Mesenchymal stem cell (in vitro differentiated cells and primary cell): Measurements from ENCODE around the gene ADCY3.
A peak's percentile ranks its signal among the peaks of the same experiment; 100 is the strongest.

ENCODE experiments used
- DNase-seq: peaks from one replicate; pipeline ENCODE4 v3.0.0-alpha.2; 2013
- H2AFZ ChIP-seq: one replicate; pipeline ENCODE4 v1.6.1; 2013; ENCODE audit warnings: low read depth, mild to moderate bottlenecking, control low read depth, inconsistent platforms, low read length, moderate library complexity
- H2AK5ac ChIP-seq: 2 replicates; pipeline ENCODE4 v1.6.1; 2013; ENCODE audit warnings: low read length, moderate library complexity, mild to moderate bottlenecking, inconsistent platforms; ENCODE audit not compliant: severe bottlenecking
- H2BK120ac ChIP-seq: one replicate; pipeline ENCODE4 v1.6.1; 2013; ENCODE audit warnings: low read depth, mild to moderate bottlenecking, inconsistent platforms, low read length, moderate library complexity
- H2BK12ac ChIP-seq, 2 experiments: one replicate each; pipeline ENCODE4 v1.6.1; 2013; ENCODE audit warnings: inconsistent platforms in 2 of 2, low read length in 2 of 2, mild to moderate bottlenecking in 2 of 2, moderate library complexity in 2 of 2, control low read depth in 1 of 2
- H2BK15ac ChIP-seq: one replicate; pipeline ENCODE4 v1.6.1; 2013; ENCODE audit warnings: mild to moderate bottlenecking, low read depth, inconsistent platforms; ENCODE audit not compliant: poor library complexity, severe bottlenecking
- H2BK5ac ChIP-seq: 2 replicates; pipeline ENCODE4 v1.6.1; 2013; ENCODE audit warnings: low read depth, mild to moderate bottlenecking, low read length, control low read depth, inconsistent platforms; ENCODE audit not compliant: poor library complexity, severe bottlenecking
- H3K14ac ChIP-seq, 2 experiments: one replicate each; pipeline ENCODE4 v1.6.1; 2013; ENCODE audit warnings: inconsistent platforms in 2 of 2, low read length in 2 of 2, control low read depth in 1 of 2, mild to moderate bottlenecking in 1 of 2, moderate library complexity in 1 of 2
- H3K18ac ChIP-seq, 2 experiments: one replicate each; pipeline ENCODE4 v1.6.1; 2013; ENCODE audit warnings: inconsistent platforms in 2 of 2, low read length in 2 of 2, control low read depth in 1 of 2, low read depth in 1 of 2, mild to moderate bottlenecking in 1 of 2
- H3K23ac ChIP-seq, 2 experiments: one replicate each; pipeline ENCODE4 v1.6.1; 2013; ENCODE audit warnings: inconsistent platforms in 2 of 2, low read length in 2 of 2, mild to moderate bottlenecking in 2 of 2, moderate library complexity in 2 of 2, control low read depth in 1 of 2
- H3K27ac ChIP-seq: 2 replicates; pipeline ENCODE4 v1.5.1; 2013; ENCODE audit warnings: mild to moderate bottlenecking, moderate library complexity, low read length, control low read depth, inconsistent platforms; ENCODE audit not compliant: poor library complexity, severe bottlenecking
- H3K27me3 ChIP-seq, 2 experiments: 2 replicates each; pipeline versions ENCODE4 v1.6.1 to v1.7.0; 2013; ENCODE audit warnings: low read length in 2 of 2, mild to moderate bottlenecking in 2 of 2, moderate library complexity in 2 of 2, control low read depth in 1 of 2, inconsistent platforms in 1 of 2; ENCODE audit not compliant: control insufficient read depth in 1 of 2, insufficient read depth in 1 of 2
- H3K36me3 ChIP-seq, 2 experiments: 2 replicates each; pipeline versions ENCODE4 v1.6.1 to v1.7.0; 2013; ENCODE audit warnings: low read length in 2 of 2, control low read depth in 1 of 2, inconsistent platforms in 1 of 2, low read depth in 1 of 2, mild to moderate bottlenecking in 1 of 2; ENCODE audit not compliant: insufficient read depth in 2 of 2, control insufficient read depth in 1 of 2
- H3K4ac ChIP-seq, 2 experiments: one replicate each; pipeline ENCODE4 v1.6.1; 2013; ENCODE audit warnings: inconsistent platforms in 2 of 2, low read length in 2 of 2, mild to moderate bottlenecking in 2 of 2, moderate library complexity in 2 of 2, control low read depth in 1 of 2, low read depth in 1 of 2
- H3K4me1 ChIP-seq: 2 replicates; pipeline ENCODE4 v1.6.1; 2013; ENCODE audit warnings: low read depth, low read length, control low read depth; ENCODE audit not compliant: control insufficient read depth, insufficient read depth
- H3K4me2 ChIP-seq: 2 replicates; pipeline ENCODE4 v1.6.1; 2013; ENCODE audit warnings: low read length, mild to moderate bottlenecking, inconsistent platforms; ENCODE audit not compliant: poor library complexity, severe bottlenecking
- H3K4me3 ChIP-seq, 2 experiments: 2 replicates each; pipeline versions ENCODE4 v1.5.1 to v1.7.0; 2013; ENCODE audit warnings: low read length in 2 of 2, mild to moderate bottlenecking in 2 of 2, control low read depth in 1 of 2, low read depth in 1 of 2; ENCODE audit not compliant: insufficient read depth in 1 of 2
- H3K79me1 ChIP-seq: replicated peaks from 2 replicates; pipeline ENCODE4 v1.6.1; 2013; ENCODE audit warnings: mild to moderate bottlenecking, control low read depth, low read length, inconsistent platforms; ENCODE audit not compliant: poor library complexity, severe bottlenecking
- H3K9ac ChIP-seq: 2 replicates; pipeline ENCODE4 v1.7.0; 2013; ENCODE audit warnings: mild to moderate bottlenecking, low read length, moderate library complexity
- H3K9me3 ChIP-seq: 2 replicates; pipeline ENCODE4 v1.7.0; 2013; ENCODE audit warnings: mild to moderate bottlenecking, low read length; ENCODE audit not compliant: control insufficient read depth
- H4K8ac ChIP-seq: one replicate; pipeline ENCODE4 v1.6.1; 2013; ENCODE audit warnings: inconsistent platforms, mild to moderate bottlenecking, low read length, moderate library complexity
- H4K91ac ChIP-seq: one replicate; pipeline ENCODE4 v1.6.1; 2013; ENCODE audit warnings: mild to moderate bottlenecking, low read length, inconsistent platforms
- WGBS: methylation state at CpG from one replicate; pipeline ENCODE4 v1.1.7; 2013; ENCODE audit warnings: mixed read lengths; 5-methylcytosine and 5-hydroxymethylcytosine counted together

ADCY3 gene

GRCh38 chr2:24914713-24915112 is 5.3 kb downstream of the ADCY3 start:
- no peak overlapping the region for H2BK5ac ChIP-seq
- H2AK5ac ChIP-seq = no peak overlapping the region
- no peak overlapping the region for H3K27ac ChIP-seq
- peaks cover 38% of the 10 kb centered on the region for H3K79me1 ChIP-seq
- no peak overlapping the region for H3K14ac ChIP-seq
- H3K4me2 ChIP-seq = no peak overlapping the region
- H2BK15ac ChIP-seq = no peak overlapping the region
- H3K4me3 ChIP-seq = no peak overlapping the region
- H3K9ac ChIP-seq = no peak overlapping the region
- no peak overlapping the region for H2BK12ac ChIP-seq
- H3K36me3 ChIP-seq = peaks cover 27 to 36% of the 10 kb centered on the region in 2 experiments
- 91% methylated on average over 5 of the region's 5 CpGs for WGBS
- H3K9me3 ChIP-seq = no peaks in the 10 kb centered on the region
- H4K8ac ChIP-seq = no peak overlapping the region
- no peak overlapping the region for H3K23ac ChIP-seq
- H2BK120ac ChIP-seq = no peak overlapping the region
- H3K18ac ChIP-seq = no peak overlapping the region
- no peak overlapping the region for H4K91ac ChIP-seq
- H3K4ac ChIP-seq = no peak overlapping the region
- no peaks in the 10 kb centered on the region for H3K27me3 ChIP-seq
- peaks cover 19% of the 10 kb centered on the region for H3K4me1 ChIP-seq
- no peak for DNase-seq
- H2AFZ ChIP-seq = no peak overlapping the region

GRCh38 chr2:24913911-24914310 is 6.1 kb downstream of the ADCY3 start:
- Histone ChIP-seq H3K9me3 (no peaks in the 10 kb centered on the region), H3K4me2 (no peak overlapping the region), H3K9ac (no peak overlapping the region), H3K18ac (no peak overlapping the region), H2BK15ac (no peak overlapping the region), H3K79me1 (peaks cover 40% of the 10 kb centered on the region), H2BK120ac (no peak overlapping the region), H2AK5ac (no peak overlapping the region), H3K14ac (no peak overlapping the region), H2AFZ (no peak overlapping the region), H3K23ac (no peak overlapping the region), H3K27ac (no peak overlapping the region), H2BK12ac (no peak overlapping the region), H3K27me3 (no peaks in the 10 kb centered on the region), H4K91ac (no peak overlapping the region), H3K36me3 (peaks cover 27 to 36% of the 10 kb centered on the region in 2 experiments), H3K4me3 (no peak overlapping the region), H2BK5ac (no peak overlapping the region), H3K4ac (no peak overlapping the region), H4K8ac (no peak overlapping the region), H3K4me1 (peaks cover 16% of the 10 kb centered on the region)
- 96% methylated on average over 9 of the region's 9 CpGs for WGBS
- no peak for DNase-seq

GRCh38 chr2:24912986-24913385 is 7.1 kb downstream of the ADCY3 start:
- Histone ChIP-seq H3K9ac (no peak overlapping the region), H2AFZ (no peak overlapping the region), H2BK5ac (no peak overlapping the region), H3K18ac (no peak overlapping the region), H3K27me3 (no peaks in the 10 kb centered on the region), H3K27ac (no peak overlapping the region), H3K36me3 (peaks cover 19 to 30% of the 10 kb centered on the region in 2 experiments), H3K23ac (no peak overlapping the region), H4K8ac (no peak overlapping the region), H3K14ac (peak overlapping the region in 1 of 2 experiments; percentile 13), H2BK12ac (no peak overlapping the region), H3K4me3 (no peak overlapping the region), H3K9me3 (no peaks in the 10 kb centered on the region), H3K4me2 (no peak overlapping the region), H4K91ac (no peak overlapping the region), H2BK15ac (no peak overlapping the region), H2AK5ac (no peak overlapping the region), H3K79me1 (peaks cover 36% of the 10 kb centered on the region), H2BK120ac (no peak overlapping the region), H3K4ac (no peak overlapping the region), H3K4me1 (peaks cover 9% of the 10 kb centered on the region)
- whole genome bisulfite sequencing = 83% methylated on average over 10 of the region's 10 CpGs
- DNase-seq = no peak

GRCh38 chr2:24912523-24912922 is 7.5 kb downstream of the ADCY3 start:
- no peak overlapping the region for H2BK12ac ChIP-seq
- H3K14ac ChIP-seq = no peak overlapping the region
- H2AFZ ChIP-seq = no peak overlapping the region
- H3K36me3 ChIP-seq = peaks cover 14 to 25% of the 10 kb centered on the region in 2 experiments
- peaks cover 6% of the 10 kb centered on the region for H3K4me1 ChIP-seq
- H3K4me2 ChIP-seq = no peak overlapping the region
- H3K4me3 ChIP-seq = no peak overlapping the region
- H3K4ac ChIP-seq = no peak overlapping the region
- H2BK5ac ChIP-seq = no peak overlapping the region
- H3K79me1 ChIP-seq = peaks cover 32% of the 10 kb centered on the region
- H2BK120ac ChIP-seq = no peak overlapping the region
- no peaks in the 10 kb centered on the region for H3K9me3 ChIP-seq
- 81% methylated on average over 6 of the region's 7 CpGs for WGBS
- no peak overlapping the region for H3K9ac ChIP-seq
- no peak overlapping the region for H4K91ac ChIP-seq
- no peak overlapping the region for H3K23ac ChIP-seq
- H3K27me3 ChIP-seq = no peaks in the 10 kb centered on the region
- H3K18ac ChIP-seq = peak overlapping the region in 1 of 2 experiments; percentile 63
- no peak overlapping the region for H3K27ac ChIP-seq
- H4K8ac ChIP-seq = no peak overlapping the region
- no peak overlapping the region for H2BK15ac ChIP-seq
- DNase-seq = peak; percentile 57
- H2AK5ac ChIP-seq = no peak overlapping the region
